ENCODE results near the gene SFT2D2. TPM values are rescaled to one million over a fixed set of nuclear protein-coding genes. Genes with fewer than 3 reads are reported as not detected.

Gene SFT2D2
- total RNA-seq, 1 experiment from 2014 or later, result 59.3 TPM

- intact Hi-C loops (cut with micrococcal nuclease; ENCODE audit: unreplicated experiment), result no loop called here
- DNase-seq, result no peak
- H3K4me1 Mint-ChIP-seq (ENCODE audit: low read depth, unreplicated experiment), result peaks cover 11% of the 10 kb centered on the region
- no peaks in the 10 kb centered on the region for H3K27me3 Mint-ChIP-seq (ENCODE audit: insufficient read depth, unreplicated experiment)
- H3K36me3 Mint-ChIP-seq (ENCODE audit: insufficient read depth, unreplicated experiment), result no peaks in the 10 kb centered on the region
- POLR2A ChIA-PET, result no interaction called here
- CTCF ChIA-PET, result no interaction called here
- H3K4me1 ChIP-seq, result peaks cover 20% of the 10 kb centered on the region
- no TSS peak for BruUV-seq (replicated peaks)
- H3K27me3 ChIP-seq (replicated peaks; ENCODE audit: control insufficient read depth, insufficient read depth, low read length), result no peaks in the 10 kb centered on the region
- TF ChIP-seq, protein P1, sequence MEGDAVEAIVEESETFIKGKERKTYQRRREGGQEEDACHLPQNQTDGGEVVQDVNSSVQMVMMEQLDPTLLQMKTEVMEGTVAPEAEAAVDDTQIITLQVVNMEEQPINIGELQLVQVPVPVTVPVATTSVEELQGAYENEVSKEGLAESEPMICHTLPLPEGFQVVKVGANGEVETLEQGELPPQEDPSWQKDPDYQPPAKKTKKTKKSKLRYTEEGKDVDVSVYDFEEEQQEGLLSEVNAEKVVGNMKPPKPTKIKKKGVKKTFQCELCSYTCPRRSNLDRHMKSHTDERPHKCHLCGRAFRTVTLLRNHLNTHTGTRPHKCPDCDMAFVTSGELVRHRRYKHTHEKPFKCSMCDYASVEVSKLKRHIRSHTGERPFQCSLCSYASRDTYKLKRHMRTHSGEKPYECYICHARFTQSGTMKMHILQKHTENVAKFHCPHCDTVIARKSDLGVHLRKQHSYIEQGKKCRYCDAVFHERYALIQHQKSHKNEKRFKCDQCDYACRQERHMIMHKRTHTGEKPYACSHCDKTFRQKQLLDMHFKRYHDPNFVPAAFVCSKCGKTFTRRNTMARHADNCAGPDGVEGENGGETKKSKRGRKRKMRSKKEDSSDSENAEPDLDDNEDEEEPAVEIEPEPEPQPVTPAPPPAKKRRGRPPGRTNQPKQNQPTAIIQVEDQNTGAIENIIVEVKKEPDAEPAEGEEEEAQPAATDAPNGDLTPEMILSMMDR (IDR thresholded peaks at IDR 0.05; ENCODE audit: insufficient read depth in 1 of 2, low read depth in 1 of 2, low read length in 1 of 2, severe bottlenecking in 1 of 2, unreplicated experiment in 1 of 2), result no peak
- peaks cover 12% of the 10 kb centered on the region; the same call in 1 of the 2 replicates for H3K9me3 ChIP-seq
- peaks cover 46% of the 10 kb centered on the region for H3K9me3 Mint-ChIP-seq (ENCODE audit: unreplicated experiment)
- no peak overlapping the region for H3K4me3 ChIP-seq (ENCODE audit: low read depth, low read length)
- no peak overlapping the region for H3K4me3 Mint-ChIP-seq (ENCODE audit: unreplicated experiment)
- H3K27ac Mint-ChIP-seq (ENCODE audit: unreplicated experiment), result no peak overlapping the region
- H3K36me3 ChIP-seq (ENCODE audit: control insufficient read depth, insufficient read depth, low read length), result no peaks in the 10 kb centered on the region
Measured at GRCh38 chr1:168210312-168210711, 15.5 kb upstream of the SFT2D2 start.

GRCh38 chr1:168213349-168213748 is 12.5 kb upstream of the SFT2D2 start:
- TF ChIP-seq, protein P1 (IDR thresholded peaks at IDR 0.05; ENCODE audit: insufficient read depth in 1 of 2, low read depth in 1 of 2, low read length in 1 of 2, severe bottlenecking in 1 of 2, unreplicated experiment in 1 of 2), result no peak
- no peak overlapping the region for H3K27ac Mint-ChIP-seq (ENCODE audit: unreplicated experiment)
- no peak overlapping the region for H3K4me3 Mint-ChIP-seq (ENCODE audit: unreplicated experiment)
- Histone ChIP-seq H3K36me3 (ENCODE audit: control insufficient read depth, insufficient read depth, low read length) (no peaks in the 10 kb centered on the region), H3K4me1 (peaks cover 20% of the 10 kb centered on the region), H3K27me3 (replicated peaks; ENCODE audit: control insufficient read depth, insufficient read depth, low read length) (no peaks in the 10 kb centered on the region), H3K9me3 (peaks cover 12% of the 10 kb centered on the region; the same call in 1 of the 2 replicates), H3K4me3 (ENCODE audit: low read depth, low read length) (no peak overlapping the region)
- intact Hi-C loops (cut with micrococcal nuclease; ENCODE audit: unreplicated experiment), result no loop called here
- peaks cover 35% of the 10 kb centered on the region for H3K9me3 Mint-ChIP-seq (ENCODE audit: unreplicated experiment)
- no peaks in the 10 kb centered on the region for H3K36me3 Mint-ChIP-seq (ENCODE audit: insufficient read depth, unreplicated experiment)
- H3K4me1 Mint-ChIP-seq (ENCODE audit: low read depth, unreplicated experiment), result peaks cover 11% of the 10 kb centered on the region
- no TSS peak for BruUV-seq (replicated peaks)
- CTCF ChIA-PET, result no interaction called here
- no peak for DNase-seq
- no peaks in the 10 kb centered on the region for H3K27me3 Mint-ChIP-seq (ENCODE audit: insufficient read depth, unreplicated experiment)
- POLR2A ChIA-PET, result no interaction called here

DNA sequence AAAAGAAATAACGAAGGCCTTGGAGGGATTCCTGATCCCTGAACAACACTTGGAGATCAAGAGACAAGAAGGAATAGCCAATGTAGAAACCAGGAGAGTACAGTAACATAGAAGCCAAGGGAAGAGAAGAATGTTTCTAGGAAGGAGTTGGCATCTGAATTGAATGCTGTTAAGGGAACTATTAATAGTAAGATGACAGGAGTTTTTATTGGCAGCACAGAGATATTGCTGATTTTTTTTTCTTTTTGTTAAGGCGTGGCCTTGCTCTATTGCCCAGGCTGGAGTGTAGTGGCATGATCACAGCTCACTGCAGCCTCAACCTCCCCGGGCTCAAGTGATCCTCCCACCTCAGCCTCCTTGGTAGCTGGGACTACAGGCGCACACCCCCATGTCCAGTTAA is 9.6 kb upstream of the SFT2D2 start:
- POLR2A ChIA-PET, result no interaction called here
- Histone ChIP-seq H3K9me3 (peaks cover 7% of the 10 kb centered on the region; the same call in 1 of the 2 replicates), H3K36me3 (ENCODE audit: control insufficient read depth, insufficient read depth, low read length) (no peaks in the 10 kb centered on the region), H3K27me3 (replicated peaks; ENCODE audit: control insufficient read depth, insufficient read depth, low read length) (no peaks in the 10 kb centered on the region), H3K4me1 (no peaks in the 10 kb centered on the region), H3K4me3 (ENCODE audit: low read depth, low read length) (no peak overlapping the region)
- intact Hi-C loops (cut with micrococcal nuclease; ENCODE audit: unreplicated experiment), result no loop called here
- BruUV-seq (replicated peaks), result no TSS peak
- Mint-ChIP-seq H3K36me3 (ENCODE audit: insufficient read depth, unreplicated experiment) (no peaks in the 10 kb centered on the region), H3K9me3 (ENCODE audit: unreplicated experiment) (peaks cover 32% of the 10 kb centered on the region), H3K27ac (ENCODE audit: unreplicated experiment) (no peak overlapping the region), H3K4me1 (ENCODE audit: low read depth, unreplicated experiment) (no peaks in the 10 kb centered on the region), H3K27me3 (ENCODE audit: insufficient read depth, unreplicated experiment) (no peaks in the 10 kb centered on the region), H3K4me3 (ENCODE audit: unreplicated experiment) (no peak overlapping the region)
- DNase-seq, result no peak
- TF ChIP-seq, protein P1 (IDR thresholded peaks at IDR 0.05; ENCODE audit: insufficient read depth in 1 of 2, low read depth in 1 of 2, low read length in 1 of 2, severe bottlenecking in 1 of 2, unreplicated experiment in 1 of 2), result no peak
- CTCF ChIA-PET, result no interaction called here

Data from Caco-2 (cell line).